NCI-H1105 treated with DMSO at 0.1 percent for 48 hours (cell line): ENCODE measurements around the gene KLHL6.
"Not testable (repeated sequence)": the region's sequence is repeated elsewhere in the genome, so short reads cannot be mapped to it uniquely, and the experiment has no call there.

Source experiments
- DNase-seq: peaks from one replicate; lab custom pipeline; 2025; lab: John Stamatoyannopoulos, UW

Gene KLHL6

GRCh38 chr3:183532620-183533411 is 22.7 kb downstream of the KLHL6 start:
- DNase-seq, result no peak

DNA sequence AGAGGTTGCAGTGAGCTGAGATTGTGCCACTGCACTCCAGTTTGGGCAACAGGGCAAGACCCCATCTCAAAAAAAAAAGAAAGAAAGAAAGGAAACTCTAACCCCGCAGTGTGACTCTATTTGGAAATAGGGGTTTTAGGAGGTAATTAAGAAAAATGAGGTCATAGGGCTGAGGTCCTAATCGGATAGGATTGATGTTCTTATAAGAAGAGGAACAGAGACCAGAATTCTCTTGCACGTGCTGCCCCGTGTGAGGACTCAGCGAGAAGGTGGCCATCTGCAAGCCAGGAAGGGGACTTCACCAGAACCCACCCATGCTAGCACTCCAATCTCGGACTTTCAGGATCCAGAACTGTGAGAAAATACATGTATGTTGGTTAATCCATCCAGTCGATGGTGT is 25.8 kb downstream of the KLHL6 start:
- no peak for DNase-seq

- no peak for DNase-seq
These were observed 26.3 kb downstream of the KLHL6 start for GRCh38 chr3:183529185-183529584.

GRCh38 chr3:183528758-183529157 is 26.7 kb downstream of the KLHL6 start:
- DNase-seq, result not testable (repeated sequence)

DNA sequence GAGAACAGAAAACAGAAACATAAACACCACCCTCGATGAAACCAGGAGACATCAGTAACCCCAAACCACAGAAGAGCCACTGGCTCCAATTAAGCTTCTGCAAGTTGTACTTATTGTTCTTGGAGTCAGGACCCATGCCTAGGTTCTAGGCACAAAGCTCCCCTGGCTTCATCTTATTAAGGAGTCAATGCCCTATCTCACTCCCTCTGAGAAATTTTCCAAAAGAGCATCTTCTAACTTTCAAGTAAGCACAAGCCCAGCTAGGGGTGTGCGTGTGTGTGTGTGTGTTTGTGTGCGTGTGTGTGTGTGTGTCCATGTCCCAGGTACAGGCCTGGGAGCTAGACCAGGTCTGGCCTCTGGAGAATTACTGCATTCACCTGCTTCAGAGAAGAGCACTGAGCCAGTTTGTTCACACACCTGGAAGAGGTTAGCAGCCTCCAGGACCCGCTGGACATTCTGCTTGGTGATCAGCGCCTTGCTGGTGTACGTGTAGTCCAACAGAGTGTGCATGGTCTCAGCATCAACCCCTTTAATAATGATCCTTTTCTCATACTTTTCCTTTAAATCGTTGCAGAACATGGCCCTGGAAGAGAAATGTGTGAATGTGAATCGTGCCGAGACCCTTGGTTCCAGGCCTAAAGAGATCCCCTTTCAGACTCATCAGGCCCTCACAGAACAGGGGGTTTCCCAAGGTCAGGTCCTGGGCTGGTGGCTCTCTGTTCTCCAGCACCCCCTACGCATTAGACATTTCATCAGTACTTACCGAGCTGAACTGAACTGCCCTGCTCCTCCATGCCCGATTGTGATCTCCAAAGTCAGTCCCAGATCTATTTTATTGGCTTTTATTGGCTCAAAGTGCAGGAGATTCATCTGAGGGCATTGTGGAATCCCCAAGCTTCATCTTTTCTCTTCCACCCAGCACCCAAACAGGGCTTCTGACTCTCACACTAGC is 27.8 kb downstream of the KLHL6 start:
- no peak for DNase-seq

DNA sequence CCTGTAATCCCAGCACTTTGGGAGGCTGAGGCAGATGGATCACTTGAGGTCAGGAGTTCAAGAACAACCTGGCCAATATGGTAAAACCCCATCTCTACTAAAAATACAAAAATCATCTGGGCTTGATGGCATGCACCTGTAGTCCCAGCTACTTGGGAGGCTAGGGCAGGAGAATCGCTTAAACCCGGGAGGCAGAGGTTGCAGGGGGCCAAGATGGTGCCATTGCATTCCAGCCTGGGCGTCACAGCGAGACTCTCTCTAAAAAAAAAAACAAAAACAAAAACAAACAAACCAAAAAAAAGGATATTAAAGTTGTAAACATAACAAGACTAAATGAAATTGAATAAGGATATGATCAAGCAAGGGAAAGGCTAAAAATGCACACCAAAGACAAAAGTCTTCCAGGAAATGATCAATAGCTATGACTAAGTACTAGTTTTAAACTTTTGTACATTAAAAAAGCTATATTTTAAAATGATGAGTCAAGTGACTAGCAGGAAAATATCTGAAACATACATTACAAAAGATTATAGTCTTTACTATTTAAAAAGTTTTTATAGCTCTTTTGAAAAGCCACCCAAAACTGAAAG is 28.6 kb downstream of the KLHL6 start:
- DNase-seq, result no peak

DNA sequence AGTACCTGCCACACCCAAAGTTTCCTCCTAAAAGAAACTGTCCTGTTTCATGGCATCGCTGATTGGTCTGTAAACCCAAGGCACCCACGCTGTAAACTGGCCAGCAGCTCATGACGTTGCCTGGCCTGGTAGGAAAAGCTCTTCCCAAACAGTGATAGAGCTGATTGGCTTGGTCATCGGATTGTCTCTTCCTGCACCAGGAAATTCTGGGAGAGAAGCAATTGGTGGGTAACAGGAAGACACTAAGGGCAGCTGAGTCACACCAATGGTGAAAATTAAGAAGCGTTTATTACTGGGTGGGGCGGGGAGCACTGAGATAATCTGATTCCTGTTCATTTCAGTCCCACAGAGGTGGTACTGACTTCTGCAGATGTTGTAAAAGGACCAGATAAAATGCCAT is 31.0 kb downstream of the KLHL6 start:
- DNase-seq, result no peak

DNA sequence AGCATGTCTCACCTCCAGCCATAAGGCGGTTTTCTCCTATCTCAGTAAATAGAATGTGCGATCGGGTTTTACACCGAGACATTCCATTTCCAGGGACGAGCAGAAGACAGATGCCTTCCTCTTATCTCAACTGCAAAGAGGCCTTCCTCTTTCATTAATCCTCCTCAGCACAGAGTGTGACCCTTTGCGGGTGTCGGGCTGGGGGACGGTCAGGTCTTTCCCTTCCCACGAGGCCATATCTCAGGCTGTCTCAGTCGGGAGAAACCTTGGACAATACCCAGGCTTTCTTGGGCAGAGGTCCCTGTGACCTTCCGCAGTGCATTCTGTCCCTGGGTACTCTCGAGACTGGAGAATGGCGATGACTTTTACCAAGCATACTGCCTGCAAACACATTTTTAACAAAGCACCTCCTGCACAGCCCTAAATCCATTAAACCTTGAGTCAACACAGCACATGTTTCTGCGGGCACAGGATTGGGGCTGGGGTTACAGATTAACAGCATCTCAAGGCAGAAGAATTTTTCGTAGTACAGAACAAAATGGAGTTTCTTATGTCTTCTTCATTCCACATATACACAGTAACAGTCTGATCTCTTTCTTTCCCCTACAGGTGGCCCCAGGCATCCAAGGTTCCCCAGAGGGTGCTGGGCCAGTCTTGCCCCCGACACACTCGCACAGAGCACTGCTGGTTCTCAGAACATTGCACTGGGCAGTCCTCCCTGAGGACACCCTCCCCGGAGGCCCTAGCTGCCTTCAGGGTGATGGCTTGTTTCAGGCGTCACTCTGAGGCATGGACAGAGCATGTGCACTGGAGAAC is 34.6 kb downstream of the KLHL6 start:
- DNase-seq, result not testable (repeated sequence)

- DNase-seq, result not testable (repeated sequence)
These were observed 35.2 kb downstream of the KLHL6 start for GRCh38 chr3:183520295-183520694.

- no peak for DNase-seq
These were observed 35.6 kb downstream of the KLHL6 start for GRCh38 chr3:183519891-183520290.

DNA sequence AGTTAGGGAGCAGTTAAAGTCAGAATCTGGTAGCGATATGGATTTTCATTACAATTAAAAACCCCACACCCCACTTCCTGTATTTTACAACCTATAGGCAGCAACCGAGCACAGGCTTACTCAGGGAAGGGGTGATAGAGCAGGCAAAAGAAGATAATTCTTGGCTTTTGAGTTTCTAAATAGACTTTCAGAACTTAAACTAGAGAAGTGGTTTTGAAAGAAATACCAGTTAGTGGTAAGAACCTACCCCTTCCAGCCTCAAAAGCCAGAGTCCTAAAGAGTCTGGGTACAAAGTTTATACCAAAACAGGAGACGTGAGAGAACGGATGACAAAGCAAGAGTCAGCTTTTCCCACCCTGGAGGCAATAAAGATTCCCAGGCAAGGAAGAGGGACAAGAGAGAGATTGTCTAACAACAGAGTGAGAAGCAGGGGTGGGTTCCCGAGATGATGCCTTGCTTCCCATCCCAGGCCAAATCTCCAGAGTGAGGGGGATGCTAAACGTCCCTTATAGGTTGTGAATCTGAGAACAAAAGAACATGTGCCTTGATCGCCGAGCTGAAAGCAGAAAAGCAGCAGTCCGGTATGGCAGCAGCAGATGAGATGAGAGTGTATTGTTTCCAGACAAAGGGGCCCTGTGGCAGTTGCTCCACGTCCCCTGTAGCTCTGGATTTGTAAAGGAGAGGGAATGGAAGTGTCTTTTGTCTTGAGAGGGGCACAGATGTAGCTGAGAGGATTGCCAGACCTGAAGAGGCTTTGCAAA is 36.8 kb downstream of the KLHL6 start:
- DNase-seq, result no peak

DNA sequence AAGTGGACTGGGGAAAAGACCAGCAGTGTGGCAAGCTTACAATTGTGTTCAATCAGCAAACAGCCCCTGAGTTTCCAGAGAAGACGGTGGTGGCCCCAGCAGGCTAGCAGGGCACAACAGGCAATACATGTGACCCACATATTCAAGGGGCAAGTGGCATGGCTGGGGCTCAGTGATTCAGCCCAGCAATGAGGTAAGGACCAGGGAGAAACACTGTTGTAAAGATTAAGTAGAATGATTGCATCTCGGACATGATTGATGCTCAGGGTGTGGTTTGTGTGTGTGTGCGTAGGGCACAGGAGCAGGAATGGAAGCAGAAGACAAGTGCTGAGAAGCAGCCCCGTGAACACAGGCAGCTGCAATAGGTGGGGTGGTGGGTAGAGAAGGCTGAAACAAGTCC is 37.9 kb downstream of the KLHL6 start:
- DNase-seq, result no peak

- no peak for DNase-seq
These were observed 39.3 kb downstream of the KLHL6 start for GRCh38 chr3:183515968-183516851.

DNA sequence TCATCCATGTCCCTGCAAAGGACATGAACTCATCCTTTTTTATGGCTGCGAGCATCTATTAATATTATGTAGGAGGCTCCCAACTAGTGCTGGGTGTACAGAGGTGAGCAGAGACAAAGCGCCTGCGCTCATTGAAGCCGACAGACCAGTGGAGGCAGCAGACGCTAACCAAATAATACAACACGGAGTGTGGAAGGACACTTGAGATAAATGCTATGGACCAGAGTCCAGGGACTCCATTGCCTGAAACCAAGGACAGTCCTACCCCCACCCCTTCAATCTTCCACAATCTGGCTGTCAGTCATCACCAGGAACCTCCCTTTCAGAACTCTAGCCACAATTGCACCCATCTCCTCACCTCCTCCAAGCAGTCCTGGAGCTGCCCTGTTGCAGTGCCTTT is 41.5 kb downstream of the KLHL6 start:
- no peak for DNase-seq

- no peak for DNase-seq
These were observed 42.3 kb downstream of the KLHL6 start for GRCh38 chr3:183513046-183513706.

DNA sequence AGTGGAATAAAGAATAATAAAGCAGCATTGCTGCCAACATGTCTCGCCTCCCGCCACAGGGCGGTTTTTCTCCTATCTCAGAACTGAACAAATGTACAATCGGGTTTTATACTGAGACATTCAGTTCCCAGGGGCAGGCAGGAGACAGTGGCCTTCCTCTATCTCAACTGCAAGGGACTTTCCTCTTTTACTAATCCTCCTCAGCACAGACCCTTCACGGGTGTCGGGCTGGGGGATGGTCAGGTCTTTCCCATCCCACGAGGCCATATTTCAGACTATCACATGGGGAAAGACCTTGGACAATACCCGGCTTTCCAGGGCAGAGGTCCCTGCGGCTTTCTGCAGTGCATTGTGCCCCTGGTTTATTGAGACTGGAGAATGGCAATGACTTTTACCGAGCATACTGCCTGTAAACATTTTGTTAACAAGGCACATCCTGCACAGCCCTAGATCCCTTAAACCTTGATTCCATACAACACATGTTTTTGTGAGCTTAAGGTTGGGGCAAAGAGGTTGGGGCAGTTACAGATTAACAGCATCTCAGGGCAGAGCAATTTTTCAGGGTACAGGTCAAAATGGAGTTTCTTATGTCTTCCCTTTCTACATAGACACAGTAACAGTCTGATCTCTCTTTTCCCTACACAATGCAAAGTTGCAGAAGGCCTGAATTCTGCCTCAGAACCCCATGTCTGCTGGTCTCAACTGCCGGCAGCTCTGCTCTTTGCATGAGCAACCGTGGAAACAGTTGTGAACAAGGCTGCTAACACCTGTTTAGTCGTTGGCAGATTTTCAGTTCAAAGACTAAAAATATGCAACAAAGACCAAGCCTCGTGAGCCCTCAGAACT is 44.0 kb downstream of the KLHL6 start:
- DNase-seq, result not testable (repeated sequence)

GRCh38 chr3:183508821-183509220 is 46.7 kb downstream of the KLHL6 start:
- no peak for DNase-seq

DNA sequence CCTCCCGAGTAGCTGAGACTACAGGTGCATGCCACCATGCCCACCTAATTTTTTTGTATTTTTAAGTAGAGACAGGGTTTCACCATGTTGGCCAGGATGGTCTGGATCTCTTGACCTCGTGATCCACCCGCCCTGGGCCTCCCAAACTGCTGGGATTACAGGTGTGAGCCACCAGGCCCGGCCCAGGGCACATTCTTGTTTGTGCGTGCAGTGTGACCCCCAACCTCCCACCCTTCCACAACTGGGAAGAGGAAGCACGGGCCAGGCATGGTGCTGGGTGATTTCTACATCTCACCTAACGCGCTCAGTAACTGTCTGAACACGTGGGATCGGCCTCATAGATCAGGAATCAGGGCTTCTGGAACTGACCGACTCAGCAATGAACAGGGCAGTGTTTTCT is 48.0 kb downstream of the KLHL6 start:
- DNase-seq, result no peak
